BJ (cell line): ENCODE data around the gene SHISA7. TPM values are rescaled to one million over a fixed set of nuclear protein-coding genes. Genes with fewer than 3 reads are reported as not detected.

Source experiments
- CTCF ChIA-PET: fragments of 350-600 bp; formaldehyde crosslinking; extraction: SDS; loops from one replicate; lab custom pipeline; 2021; ENCODE audit warnings: antibody characterized with exemption, inconsistent platforms; lab: Yijun Ruan, JAX
- POLR2A ChIA-PET: fragments of 300-600 bp; sonication (Branson Sonifier 250); formaldehyde crosslinking; extraction: SDS; loops from one replicate; lab custom pipeline; 2021; ENCODE audit warnings: antibody characterized with exemption; lab: Charles Lee
- DNase-seq: peaks from one replicate; pipeline ENCODE4 v3.0.0-alpha.2; 2011; ENCODE audit warnings: low read depth
- H3K27me3 ChIP-seq: 2 replicates; pipeline ENCODE4 v1.6.0; 2011; ENCODE audit warnings: low read length; ENCODE audit not compliant: control insufficient read depth, insufficient read depth
- H3K36me3 ChIP-seq: 2 replicates; pipeline ENCODE4 v1.5.1; 2011; ENCODE audit warnings: low read length; ENCODE audit not compliant: control insufficient read depth, insufficient read depth
- H3K4me3 ChIP-seq: 2 replicates; pipeline ENCODE4 v1.5.1; 2011; ENCODE audit warnings: low read depth, mild to moderate bottlenecking, control low read depth, low read length
- polyA plus RNA-seq: library from polyadenylated mRNA; depleted of rRNA; stranded (reverse); fragments of >200 nt; gene quantifications from 2 replicates; pipeline ENCODE4 v1.2.3, GENCODE V29; 2011
- TF ChIP-seq, protein P1 (sequence below): IDR thresholded peaks from 2 replicates; pipeline ENCODE4 v1.5.1; 2011; ENCODE audit warnings: low read depth, mild to moderate bottlenecking, control low read depth, inconsistent platforms, low read length, moderate library complexity; ENCODE audit not compliant: insufficient read depth

The SHISA7 gene
- polyA plus RNA-seq, 1 experiment = not detected

GRCh38 chr19:55465460-55466240 is 22.6 kb upstream of the SHISA7 start:
- Histone ChIP-seq H3K36me3 (no peaks in the 10 kb centered on the region), H3K27me3 (no peaks in the 10 kb centered on the region), H3K4me3 (no peak overlapping the region)
- CTCF ChIA-PET = interaction anchor here (1.8 to 4.9 kb wide), 7 partner anchors 11 to 167 kb away, joined by 4 to 100 read pairs (median 23); partner anchors contain the start of genes ZNF628 and ZNF865
- TF ChIP-seq, protein P1, sequence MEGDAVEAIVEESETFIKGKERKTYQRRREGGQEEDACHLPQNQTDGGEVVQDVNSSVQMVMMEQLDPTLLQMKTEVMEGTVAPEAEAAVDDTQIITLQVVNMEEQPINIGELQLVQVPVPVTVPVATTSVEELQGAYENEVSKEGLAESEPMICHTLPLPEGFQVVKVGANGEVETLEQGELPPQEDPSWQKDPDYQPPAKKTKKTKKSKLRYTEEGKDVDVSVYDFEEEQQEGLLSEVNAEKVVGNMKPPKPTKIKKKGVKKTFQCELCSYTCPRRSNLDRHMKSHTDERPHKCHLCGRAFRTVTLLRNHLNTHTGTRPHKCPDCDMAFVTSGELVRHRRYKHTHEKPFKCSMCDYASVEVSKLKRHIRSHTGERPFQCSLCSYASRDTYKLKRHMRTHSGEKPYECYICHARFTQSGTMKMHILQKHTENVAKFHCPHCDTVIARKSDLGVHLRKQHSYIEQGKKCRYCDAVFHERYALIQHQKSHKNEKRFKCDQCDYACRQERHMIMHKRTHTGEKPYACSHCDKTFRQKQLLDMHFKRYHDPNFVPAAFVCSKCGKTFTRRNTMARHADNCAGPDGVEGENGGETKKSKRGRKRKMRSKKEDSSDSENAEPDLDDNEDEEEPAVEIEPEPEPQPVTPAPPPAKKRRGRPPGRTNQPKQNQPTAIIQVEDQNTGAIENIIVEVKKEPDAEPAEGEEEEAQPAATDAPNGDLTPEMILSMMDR = no peak
- DNase-seq = no peak
- POLR2A ChIA-PET = no interaction called here

GRCh38 chr19:55464662-55465054 is 21.6 kb upstream of the SHISA7 start, which contains the start of gene C19orf85:
TSS of gene C19orf85 (minus strand) at chr19:55464751. CDS start at chr19:55464554, 197 bp downstream.
- Histone ChIP-seq H3K36me3 (no peaks in the 10 kb centered on the region), H3K4me3 (no peak within 1 kb of the TSS), H3K27me3 (no peaks in the 10 kb centered on the region)
- DNase-seq = no peak
- POLR2A ChIA-PET = no interaction called here
- TF ChIP-seq, protein P1 = no peak
- CTCF ChIA-PET = no interaction called here

DNA sequence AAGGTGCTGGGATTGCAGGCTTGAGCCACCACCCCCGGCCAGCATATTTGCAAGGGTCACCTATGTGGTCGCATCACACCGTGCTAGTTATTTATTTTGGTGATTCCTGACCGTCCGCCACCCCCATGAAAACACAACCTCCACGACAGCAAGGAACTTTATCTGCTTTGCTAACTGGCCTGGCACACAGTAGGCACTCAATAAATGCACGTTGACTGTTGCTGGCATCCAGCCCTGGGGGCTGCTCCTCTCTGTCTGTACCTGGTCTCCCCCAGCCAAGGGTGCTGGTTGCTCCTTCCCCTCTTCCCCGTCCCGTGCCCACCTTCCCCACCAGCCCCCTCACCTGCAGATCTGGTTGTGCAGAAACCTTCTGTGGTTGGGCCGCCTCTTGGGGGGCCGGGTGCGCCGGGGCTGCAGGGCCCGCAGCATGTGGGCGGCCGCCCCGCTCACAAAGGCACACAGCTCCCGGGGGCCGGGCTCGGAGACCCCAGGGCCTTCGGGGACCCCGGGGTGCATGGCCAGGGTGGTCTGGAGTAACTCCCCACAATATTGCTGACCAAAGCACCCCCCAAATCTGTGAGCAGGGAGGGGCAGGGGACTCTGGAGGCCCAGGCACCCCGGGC is 21.1 kb upstream of the SHISA7 start:
- Histone ChIP-seq H3K27me3 (no peaks in the 10 kb centered on the region), H3K4me3 (no peak overlapping the region), H3K36me3 (no peaks in the 10 kb centered on the region)
- CTCF ChIA-PET = interaction anchor here (1.5 kb wide), 1 partner anchor 39 kb away, joined by 5 read pairs; no protein-coding TSS in a partner anchor
- POLR2A ChIA-PET = no interaction called here
- DNase-seq = no peak
- TF ChIP-seq, protein P1 = no peak

DNA sequence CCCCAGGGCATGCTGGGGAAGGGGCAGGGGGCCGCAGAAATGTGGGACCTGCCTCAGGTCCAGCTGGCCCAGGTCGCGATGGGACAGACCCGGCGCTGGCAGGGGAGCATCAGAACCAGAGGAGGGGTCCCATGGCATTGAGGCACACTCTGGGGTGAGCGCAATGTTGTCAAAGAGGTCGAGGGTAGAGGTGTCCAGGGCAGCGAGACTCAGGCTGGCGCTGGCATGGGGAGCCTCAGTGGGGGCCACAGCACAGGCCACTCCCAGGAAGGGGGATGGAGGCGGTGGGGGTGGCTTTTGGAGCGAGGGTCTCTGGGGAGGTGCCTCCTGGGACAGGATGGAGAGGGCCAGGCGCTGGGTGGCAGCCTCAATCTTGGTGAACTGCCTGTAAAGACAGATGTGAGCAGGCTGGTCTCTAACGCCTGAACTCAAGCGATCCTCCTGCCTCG is 20.5 kb upstream of the SHISA7 start:
- CTCF ChIA-PET = interaction anchor here (1.5 kb wide), 1 partner anchor 40 kb away, joined by 5 read pairs; no protein-coding TSS in a partner anchor
- no peaks in the 10 kb centered on the region for H3K36me3 ChIP-seq
- TF ChIP-seq, protein P1 = no peak
- POLR2A ChIA-PET = no interaction called here
- no peaks in the 10 kb centered on the region for H3K27me3 ChIP-seq
- H3K4me3 ChIP-seq = no peak overlapping the region
- no peak for DNase-seq

DNA sequence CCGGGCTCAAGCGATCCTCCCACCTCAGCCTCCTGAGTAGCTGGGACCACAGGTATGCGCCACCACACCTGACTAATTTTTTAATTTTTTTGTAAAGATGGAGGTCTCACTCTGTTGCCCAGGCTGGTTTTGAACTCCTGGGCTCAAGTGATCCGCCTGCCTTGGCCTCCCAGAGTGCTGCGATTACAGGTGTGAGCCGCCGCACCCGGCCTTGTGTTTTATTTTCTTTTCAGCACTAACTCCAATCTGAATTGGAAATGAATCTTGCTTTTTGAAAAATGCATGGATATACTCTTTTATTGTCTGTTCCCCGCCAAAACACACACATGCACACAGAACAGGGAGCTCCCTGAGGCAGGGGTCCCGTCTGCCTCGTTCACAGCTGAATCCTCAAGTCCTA is 19.6 kb upstream of the SHISA7 start:
- no peak for DNase-seq
- ChIA-PET POLR2A (no interaction called here), CTCF (interaction anchor here (0.6 to 1.5 kb wide), 2 partner anchors 22 to 41 kb away, joined by 3 to 5 read pairs; no protein-coding TSS in a partner anchor)
- H3K4me3 ChIP-seq = no peak overlapping the region
- no peaks in the 10 kb centered on the region for H3K27me3 ChIP-seq
- TF ChIP-seq, protein P1 = no peak
- H3K36me3 ChIP-seq = no peaks in the 10 kb centered on the region
